ENCODE measurements around the gene ANKRD33B.

ANKRD33B gene

GRCh38 chr5:10579536-10580521, 16.0 kb downstream of the ANKRD33B start:
- DNase-seq (ENCODE audit: low spot score): peak; percentile 56

DNA sequence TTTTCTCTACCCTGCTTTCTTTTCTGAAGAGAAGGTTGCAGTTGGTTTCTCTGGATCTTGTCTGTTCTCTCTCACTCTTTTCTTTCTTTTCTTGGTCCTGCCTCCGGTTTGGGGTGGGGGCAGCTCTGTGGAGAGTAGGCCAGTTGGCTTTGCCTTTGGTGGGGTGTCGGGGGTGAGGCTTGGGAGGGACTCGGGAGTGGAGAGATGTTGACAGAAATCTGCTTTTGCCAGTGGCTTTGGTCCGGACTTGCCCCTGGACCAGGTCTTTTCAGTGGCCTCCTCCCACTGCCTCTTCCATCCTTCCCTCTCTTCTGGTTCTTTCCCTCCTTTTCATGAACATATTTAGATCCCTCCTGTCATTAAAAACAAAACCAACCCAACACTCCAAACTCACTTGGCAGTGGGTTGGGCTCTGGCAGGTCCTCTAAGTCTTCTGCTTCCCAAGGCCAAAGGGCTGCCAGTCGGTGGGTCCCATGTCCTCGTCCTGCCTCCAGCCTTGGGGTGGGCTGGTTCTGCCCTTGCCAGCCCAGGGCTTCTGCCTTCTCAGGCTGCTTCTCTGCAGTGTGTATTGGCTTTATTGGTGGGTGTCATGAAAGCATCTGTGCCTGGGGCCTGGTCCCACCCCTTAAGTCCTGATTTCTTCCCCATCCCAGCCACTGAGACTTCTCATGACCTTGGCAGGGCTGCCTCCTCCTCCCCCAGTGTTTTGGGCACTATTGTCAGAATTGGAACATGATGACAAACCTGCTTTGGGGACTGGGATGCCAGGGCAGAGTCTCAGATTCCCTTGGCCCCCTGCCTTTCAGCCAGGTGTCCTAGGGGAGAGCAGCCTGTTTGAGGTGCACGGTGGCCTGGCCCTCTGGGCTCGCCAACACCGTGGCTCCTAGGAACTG, 16.9 kb downstream of the ANKRD33B start:
- DNase-seq (ENCODE audit: low spot score): no peak

DNA sequence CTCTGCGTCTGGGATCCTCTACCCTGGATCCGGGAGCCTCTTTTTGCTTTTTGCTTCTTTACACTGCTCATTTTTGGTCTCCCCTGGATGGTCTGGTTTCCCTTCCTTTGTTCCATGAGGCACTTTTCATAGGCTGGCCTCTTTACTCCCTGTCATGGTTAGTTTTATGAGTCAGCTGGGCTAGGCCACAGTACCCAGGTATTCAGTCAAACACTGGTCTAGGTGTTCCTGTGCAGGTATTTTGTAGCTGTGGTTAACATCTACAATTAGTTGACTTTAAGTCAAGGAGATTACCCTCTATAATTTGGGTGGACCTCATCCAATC, 17.5 kb downstream of the ANKRD33B start:
- DNase-seq (ENCODE audit: low spot score): no peak

GRCh38 chr5:10581867-10582511, 18.1 kb downstream of the ANKRD33B start:
- no peak for DNase-seq (ENCODE audit: low spot score)

DNA sequence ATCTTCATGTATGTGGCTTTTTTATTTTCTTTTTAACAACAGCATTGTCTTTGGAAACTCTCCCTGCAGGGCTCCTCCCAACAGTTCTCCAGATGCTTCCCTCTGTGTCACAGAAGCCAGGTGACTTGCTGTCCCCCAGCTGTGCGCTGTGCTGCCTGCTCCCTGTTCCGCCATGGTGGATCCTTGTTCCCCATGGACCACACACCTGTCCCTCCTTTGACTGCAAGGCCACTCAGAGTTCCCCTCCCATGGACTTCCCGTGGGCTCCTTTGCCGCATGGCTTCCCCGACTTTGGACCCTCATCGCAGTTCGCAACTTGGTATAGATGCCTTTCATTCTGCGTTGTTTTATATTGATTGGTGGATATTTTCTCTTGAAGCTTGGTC, 18.6 kb downstream of the ANKRD33B start:
- no peak for DNase-seq (ENCODE audit: low spot score)

GRCh38 chr5:10583663-10584572, 20.0 kb downstream of the ANKRD33B start:
- DNase-seq (ENCODE audit: low spot score): peak; percentile 59

GRCh38 chr5:10584714-10585517, 21.0 kb downstream of the ANKRD33B start:
- no peak for DNase-seq (ENCODE audit: low spot score)

GRCh38 chr5:10585518-10585915, 21.6 kb downstream of the ANKRD33B start:
- DNase-seq (ENCODE audit: low spot score): no peak

DNA sequence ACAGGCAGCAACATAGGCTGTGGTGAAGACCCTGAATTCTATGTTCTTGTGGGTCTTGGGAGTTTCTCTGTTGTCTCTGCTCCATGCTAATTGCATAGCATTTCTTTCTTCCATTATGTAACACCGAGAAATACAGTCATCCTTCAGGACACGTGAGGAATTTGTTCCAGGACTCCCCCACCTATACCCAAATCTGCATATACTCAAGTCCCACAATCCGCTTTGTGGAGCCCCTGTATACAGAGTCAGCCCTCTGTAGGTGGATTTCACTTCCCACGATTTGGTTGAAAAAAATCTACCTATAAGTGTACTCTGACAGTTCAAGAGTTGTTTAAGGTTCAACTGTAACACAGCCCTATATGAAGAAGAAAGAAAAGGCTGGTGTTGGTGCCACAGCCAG, 22.1 kb downstream of the ANKRD33B start:
- DNase-seq (ENCODE audit: low spot score): no peak

GRCh38 chr5:10586555-10586954, 22.7 kb downstream of the ANKRD33B start:
- no peak for DNase-seq (ENCODE audit: low spot score)

- no peak for DNase-seq (ENCODE audit: low spot score)
Observed at GRCh38 chr5:10588109-10588775, 24.4 kb downstream of the ANKRD33B start.

- DNase-seq (ENCODE audit: low spot score): no peak
Observed at GRCh38 chr5:10588779-10589447, 25.0 kb downstream of the ANKRD33B start.

DNA sequence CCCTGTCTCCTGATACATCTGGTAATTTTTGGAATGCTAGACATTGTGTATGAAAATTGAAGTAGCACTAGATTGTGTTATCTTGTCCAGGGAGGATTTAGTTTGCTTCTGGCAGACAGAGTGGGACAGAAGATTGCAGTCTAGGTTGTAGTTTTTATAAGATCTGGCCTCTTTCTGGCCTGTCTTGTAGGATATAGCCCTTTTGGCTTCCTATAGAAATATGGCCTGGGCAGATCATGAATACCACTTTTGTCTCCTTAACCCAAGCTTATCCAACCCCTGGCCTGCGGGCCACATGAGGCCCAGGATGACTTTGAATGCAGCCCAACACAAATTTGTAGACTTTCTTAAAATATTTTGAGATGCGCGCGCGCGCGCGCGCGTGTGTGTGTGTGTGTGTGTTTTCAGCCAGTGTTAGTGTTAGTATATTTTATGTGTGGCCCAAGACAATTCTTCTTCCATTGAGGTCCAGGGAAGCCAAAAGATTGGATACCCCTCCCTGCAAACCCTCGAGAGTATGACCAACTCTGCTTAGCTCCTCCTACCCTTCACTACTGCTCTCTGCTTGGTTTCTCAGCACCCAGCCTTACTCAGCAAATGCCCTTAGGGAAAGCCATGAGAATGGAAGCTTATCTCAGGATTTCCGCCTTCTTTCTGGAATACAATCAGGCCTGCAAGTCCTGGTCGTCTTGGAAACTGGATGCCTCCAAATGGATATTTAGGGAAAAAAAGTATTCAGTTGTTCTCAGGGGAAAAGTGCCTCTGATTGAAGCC, 26.5 kb downstream of the ANKRD33B start:
- no peak for DNase-seq (ENCODE audit: low spot score)

- no peak for DNase-seq (ENCODE audit: low spot score)
Observed at GRCh38 chr5:10591159-10591558, 27.3 kb downstream of the ANKRD33B start.

DNA sequence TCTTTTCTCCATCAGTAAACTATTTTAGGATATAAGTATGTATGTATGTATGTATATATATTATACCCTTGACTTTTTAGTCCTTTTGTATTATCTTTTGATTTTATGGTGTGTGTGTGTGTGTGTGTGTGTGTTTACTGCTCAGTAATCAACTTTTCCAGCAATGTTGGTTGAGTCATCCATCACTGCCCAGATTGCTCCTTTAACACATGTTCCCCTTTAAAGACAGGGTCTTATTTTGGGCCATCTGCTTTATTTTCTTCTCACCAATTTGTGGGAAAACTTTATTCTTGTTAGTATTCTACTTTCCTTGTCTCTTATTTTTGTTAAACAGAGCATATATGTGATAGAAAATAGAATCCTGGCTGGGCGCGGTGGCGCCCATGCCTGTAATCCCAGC, 28.1 kb downstream of the ANKRD33B start:
- DNase-seq (ENCODE audit: low spot score): no peak

DNA sequence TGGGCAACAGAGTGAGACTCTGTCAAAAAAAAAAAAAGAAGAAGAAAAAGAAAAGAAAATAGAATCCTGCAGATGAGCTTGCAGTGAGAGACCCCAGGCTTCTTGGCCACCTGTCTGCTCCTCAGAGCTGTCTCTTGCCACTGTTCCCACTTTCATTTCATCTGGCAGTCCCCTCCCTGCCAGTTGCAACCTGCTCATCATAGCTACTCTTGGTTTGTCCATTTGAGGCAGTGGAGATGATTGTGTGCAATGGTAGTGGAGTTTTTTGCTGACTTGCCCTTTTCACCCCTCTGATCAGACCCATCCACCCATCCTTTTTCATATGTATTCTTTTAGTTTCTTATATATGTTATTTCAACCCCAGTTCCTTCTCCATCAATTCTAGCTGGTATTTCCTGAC, 28.7 kb downstream of the ANKRD33B start:
- peak; percentile 46 for DNase-seq (ENCODE audit: low spot score)

GRCh38 chr5:10593531-10594181, 29.8 kb downstream of the ANKRD33B start:
- no peak for DNase-seq (ENCODE audit: low spot score)

GRCh38 chr5:10594591-10595210, 30.8 kb downstream of the ANKRD33B start:
- DNase-seq (ENCODE audit: low spot score): no peak
